Fibroblast of villous mesenchyme (primary cell): ENCODE data around the gene VAV3. TPM values are rescaled to one million over a fixed set of nuclear protein-coding genes. Genes with fewer than 3 reads are reported as not detected.

ENCODE experiments used
- DNase-seq: peaks from one replicate; pipeline ENCODE4 v3.0.0-alpha.2; 2010; ENCODE audit warnings: low read depth
- H3K4me3 ChIP-seq: 2 replicates; pipeline ENCODE4 v1.5.1; 2011; ENCODE audit warnings: low read depth, mild to moderate bottlenecking, low read length
- small RNA-seq: library from RNA; depleted of rRNA; stranded (forward); fragments of <200 nt; gene quantifications from one replicate; pipeline ENCODE3, GENCODE V24; 2012
- total RNA-seq: library from RNA; depleted of rRNA; stranded (reverse); fragments of >200 nt; gene quantifications from 2 replicates; pipeline ENCODE4 v1.2.3, GENCODE V29; 2012
- TF ChIP-seq, protein P1 (sequence below): IDR thresholded peaks from 2 replicates; pipeline ENCODE4 v1.5.1; 2012; ENCODE audit warnings: low read depth, mild to moderate bottlenecking, low read length; ENCODE audit not compliant: insufficient read depth

The VAV3 gene
- total RNA-seq, 1 donor: 0.43 TPM

DNA sequence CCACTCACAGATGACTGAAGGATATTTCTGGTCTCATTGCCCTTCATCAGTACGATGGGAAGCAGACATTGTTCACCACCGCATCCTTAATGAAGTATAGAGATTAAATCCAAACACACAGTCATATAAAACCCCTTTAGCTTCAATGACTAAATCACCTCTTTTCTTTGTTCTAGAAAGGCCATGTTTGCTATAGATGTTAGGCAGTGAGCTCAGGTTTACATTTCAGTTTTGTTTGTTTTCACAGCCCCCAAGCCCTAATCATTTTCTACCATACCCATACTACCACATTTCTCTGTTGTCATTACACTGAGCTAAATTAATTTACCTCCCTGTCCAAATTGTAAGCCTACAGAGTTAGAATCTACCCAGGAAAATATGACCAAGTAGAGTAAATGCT is 439.0 kb downstream of the VAV3 start:
- H3K4me3 ChIP-seq: no peak overlapping the region
- no peak for DNase-seq
- TF ChIP-seq, protein P1, sequence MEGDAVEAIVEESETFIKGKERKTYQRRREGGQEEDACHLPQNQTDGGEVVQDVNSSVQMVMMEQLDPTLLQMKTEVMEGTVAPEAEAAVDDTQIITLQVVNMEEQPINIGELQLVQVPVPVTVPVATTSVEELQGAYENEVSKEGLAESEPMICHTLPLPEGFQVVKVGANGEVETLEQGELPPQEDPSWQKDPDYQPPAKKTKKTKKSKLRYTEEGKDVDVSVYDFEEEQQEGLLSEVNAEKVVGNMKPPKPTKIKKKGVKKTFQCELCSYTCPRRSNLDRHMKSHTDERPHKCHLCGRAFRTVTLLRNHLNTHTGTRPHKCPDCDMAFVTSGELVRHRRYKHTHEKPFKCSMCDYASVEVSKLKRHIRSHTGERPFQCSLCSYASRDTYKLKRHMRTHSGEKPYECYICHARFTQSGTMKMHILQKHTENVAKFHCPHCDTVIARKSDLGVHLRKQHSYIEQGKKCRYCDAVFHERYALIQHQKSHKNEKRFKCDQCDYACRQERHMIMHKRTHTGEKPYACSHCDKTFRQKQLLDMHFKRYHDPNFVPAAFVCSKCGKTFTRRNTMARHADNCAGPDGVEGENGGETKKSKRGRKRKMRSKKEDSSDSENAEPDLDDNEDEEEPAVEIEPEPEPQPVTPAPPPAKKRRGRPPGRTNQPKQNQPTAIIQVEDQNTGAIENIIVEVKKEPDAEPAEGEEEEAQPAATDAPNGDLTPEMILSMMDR: no peak

DNA sequence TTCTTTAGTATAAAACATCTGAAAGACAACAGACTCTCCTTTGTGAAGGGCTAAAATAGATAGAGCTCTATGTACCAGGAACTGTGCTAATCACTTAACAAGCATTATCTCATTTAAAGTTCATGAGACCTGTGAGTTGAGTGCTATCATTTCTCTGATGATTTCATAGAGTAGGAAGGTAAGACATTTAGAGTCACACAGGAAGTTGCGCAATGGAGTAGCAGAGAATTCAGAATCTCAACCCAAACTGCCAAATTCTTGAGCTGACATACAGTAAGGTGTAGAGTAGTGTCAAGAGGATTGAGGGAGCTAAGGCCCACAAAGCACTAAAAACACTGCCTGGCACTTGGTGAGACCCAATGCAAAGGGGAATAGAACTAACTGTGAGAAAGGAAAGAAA is 439.8 kb downstream of the VAV3 start:
- no peak for DNase-seq
- TF ChIP-seq, protein P1: no peak

DNA sequence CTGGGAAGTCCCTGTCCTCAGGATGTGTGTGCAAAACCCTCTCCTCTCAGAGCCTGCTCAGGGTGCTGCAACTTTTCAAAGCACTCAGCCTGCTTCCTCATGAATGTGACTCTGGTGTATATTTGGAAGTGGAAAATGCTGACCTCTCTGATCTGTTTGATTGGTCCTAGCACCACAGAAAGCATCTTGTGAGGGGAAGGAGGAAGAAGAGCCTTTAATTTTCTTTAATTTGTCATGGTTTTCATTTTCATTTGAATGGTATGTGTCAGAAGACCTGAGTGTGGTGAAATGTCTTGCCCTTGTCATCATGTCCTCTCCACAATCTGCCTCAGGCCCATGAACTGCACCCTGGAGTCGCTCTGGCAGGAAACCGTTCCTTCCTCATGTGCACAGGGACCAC is 440.7 kb downstream of the VAV3 start:
- TF ChIP-seq, protein P1: no peak
- no peak for DNase-seq
- no peak overlapping the region for H3K4me3 ChIP-seq

More for the DNA sequence above, 439.8 kb downstream of the VAV3 start:
- no peak overlapping the region for H3K4me3 ChIP-seq

DNA sequence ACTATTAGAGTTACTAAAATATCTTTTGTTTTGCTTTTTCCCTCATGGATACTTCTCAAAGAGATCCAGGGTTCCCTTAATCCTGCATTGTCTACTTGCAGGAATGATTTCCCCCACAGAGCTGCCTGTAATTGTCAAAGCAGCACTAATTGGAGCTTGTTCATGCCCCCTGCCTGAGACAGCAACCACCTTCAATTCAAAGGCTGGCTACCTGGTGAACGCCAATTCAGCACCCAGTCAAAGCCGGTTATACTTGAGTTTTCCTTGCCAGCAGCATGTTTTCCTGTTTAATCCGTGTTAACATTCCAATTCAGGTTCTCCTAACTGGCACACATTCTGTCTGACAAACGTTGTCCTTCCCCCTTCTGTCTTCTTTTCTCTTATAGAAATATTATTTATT is 441.2 kb downstream of the VAV3 start:
- TF ChIP-seq, protein P1: no peak
- H3K4me3 ChIP-seq: no peak overlapping the region
- no peak for DNase-seq

DNA sequence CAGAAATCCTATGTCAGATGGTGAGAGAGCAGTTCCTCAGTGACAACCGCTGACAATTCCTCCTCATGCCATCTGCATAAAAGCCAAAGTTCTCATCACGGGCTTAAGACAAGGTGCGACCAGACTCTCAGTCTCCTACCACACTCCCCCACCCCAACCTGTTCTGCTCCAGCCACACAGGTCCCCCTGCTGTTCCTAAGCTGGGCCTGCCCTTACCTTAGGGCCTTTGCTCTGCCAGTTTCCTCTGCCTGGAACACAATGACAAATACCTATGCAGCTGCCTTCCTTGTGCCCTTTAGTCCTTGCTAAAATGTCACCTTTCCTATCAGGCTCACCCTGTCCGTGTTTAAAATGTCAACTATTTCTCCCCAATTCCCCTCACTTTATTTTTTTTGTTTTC is 441.9 kb downstream of the VAV3 start:
- TF ChIP-seq, protein P1: no peak
- H3K4me3 ChIP-seq: no peak overlapping the region
- no peak for DNase-seq

Small RNA genes within 50 kb of the gene (small RNA-seq; reads per million reads assigned to genes)
- gene MIR7852: not detected

Other genes with a start within 250 kb of the VAV3 start
- 62.2 and 80.7 TPM in 2 replicates for gene SLC25A24, start 235.2 kb upstream of the VAV3 start, total RNA-seq